Effector memory CD4-positive, alpha-beta T cell (primary cell): ENCODE results near the gene AIMP2.
A peak's percentile ranks its signal among the peaks of the same experiment; 100 is the strongest.
"Not testable (repeated sequence)": the region's sequence is repeated elsewhere in the genome, so short reads cannot be mapped to it uniquely, and the experiment has no call there.

ENCODE experiments used
- DNase-seq, 3 donors: peaks; one replicate each; pipeline ENCODE4 v3.0.0-alpha.2; 2020
- H3K27ac ChIP-seq: 2 replicates; pipeline ENCODE4 v1.7.0; 2013; ENCODE audit warnings: mild to moderate bottlenecking, low read length, moderate library complexity; ENCODE audit not compliant: insufficient read depth, poor library complexity, severe bottlenecking
- H3K27me3 ChIP-seq: replicated peaks from 2 replicates; pipeline ENCODE4 v1.7.0; 2013; ENCODE audit warnings: mild to moderate bottlenecking, low read length; ENCODE audit not compliant: insufficient read depth, control insufficient read depth, poor library complexity, severe bottlenecking
- H3K36me3 ChIP-seq: 2 replicates; pipeline ENCODE4 v1.7.0; 2013; ENCODE audit warnings: mild to moderate bottlenecking, low read length, moderate library complexity; ENCODE audit not compliant: control insufficient read depth, insufficient read depth
- H3K4me1 ChIP-seq: 2 replicates; pipeline ENCODE4 v1.7.0; 2013; ENCODE audit warnings: low read length, mild to moderate bottlenecking; ENCODE audit not compliant: control insufficient read depth, insufficient read depth, poor library complexity, severe bottlenecking
- H3K4me3 ChIP-seq: 2 replicates; pipeline ENCODE4 v1.7.0; 2013; ENCODE audit warnings: low read length, low read depth, mild to moderate bottlenecking; ENCODE audit not compliant: insufficient read depth, poor library complexity, severe bottlenecking
- H3K9me3 ChIP-seq: 2 replicates; pipeline ENCODE4 v1.7.0; 2013; ENCODE audit warnings: mild to moderate bottlenecking, low read length, moderate library complexity; ENCODE audit not compliant: control insufficient read depth
- total RNA-seq, 3 donors: gene quantifications; one replicate each; lab custom pipeline; 2026; lab: John Stamatoyannopoulos, UW

AIMP2 gene
- 3.3 to 5.8 (median 3.4) reads per million in 3 donors for total RNA-seq

DNA sequence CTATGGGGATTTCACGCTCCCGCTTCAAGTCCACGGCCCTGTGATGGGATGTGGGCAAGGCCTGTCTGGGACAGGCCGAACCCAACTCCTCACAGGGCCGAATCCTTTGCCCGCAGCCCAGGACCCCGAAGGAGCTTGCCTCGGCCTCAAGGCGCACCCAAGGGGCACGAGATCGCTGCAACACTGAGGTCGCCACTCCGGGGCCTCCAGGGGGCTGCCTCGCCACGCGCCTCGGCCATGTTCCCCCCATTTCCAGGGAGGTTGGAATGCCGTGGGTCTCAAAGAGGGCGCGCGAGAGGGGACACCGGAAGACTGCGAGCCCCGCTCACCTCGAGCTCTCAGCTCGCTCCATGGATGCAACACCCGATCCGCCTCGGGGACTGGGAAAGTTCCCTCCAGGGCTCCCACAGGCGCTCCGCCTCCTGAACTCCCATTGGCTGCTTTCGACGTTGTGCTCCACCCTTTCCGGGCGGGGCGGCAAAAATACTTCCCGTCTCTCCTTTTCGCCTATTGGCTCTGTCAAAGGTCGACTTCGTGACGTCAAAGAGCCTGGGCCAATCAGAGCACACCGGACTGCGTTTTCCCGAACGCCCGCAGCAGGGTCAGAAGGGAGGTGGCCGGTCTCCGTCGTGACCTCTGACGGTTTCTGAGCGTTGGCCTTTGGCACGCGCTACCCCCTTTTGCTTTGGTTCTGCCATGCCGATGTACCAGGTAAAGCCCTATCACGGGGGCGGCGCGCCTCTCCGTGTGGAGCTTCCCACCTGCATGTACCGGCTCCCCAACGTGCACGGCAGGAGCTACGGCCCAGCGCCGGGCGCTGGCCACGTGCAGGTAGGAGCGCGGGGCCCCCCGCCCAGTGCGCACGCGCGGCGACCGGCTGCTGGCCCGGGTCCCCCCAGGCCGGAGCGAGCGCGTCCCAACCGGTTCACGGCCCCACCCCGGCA, at the start of gene AIMP2, which contains the start of gene PMS2:
Gene AIMP2 (plus strand): TSS at position 605 of the 944 bp plus-strand sequence. CDS start 92 bp downstream, at position 697.
Gene PMS2 (minus strand): TSS at position 382 of the 944 bp plus-strand sequence. CDS start 30 bp downstream, at position 352.
- peaks cover 4% of the 10 kb centered on the region for H3K4me1 ChIP-seq
- peak within 1 kb of the TSS; percentile 98 for H3K4me3 ChIP-seq

DNA sequence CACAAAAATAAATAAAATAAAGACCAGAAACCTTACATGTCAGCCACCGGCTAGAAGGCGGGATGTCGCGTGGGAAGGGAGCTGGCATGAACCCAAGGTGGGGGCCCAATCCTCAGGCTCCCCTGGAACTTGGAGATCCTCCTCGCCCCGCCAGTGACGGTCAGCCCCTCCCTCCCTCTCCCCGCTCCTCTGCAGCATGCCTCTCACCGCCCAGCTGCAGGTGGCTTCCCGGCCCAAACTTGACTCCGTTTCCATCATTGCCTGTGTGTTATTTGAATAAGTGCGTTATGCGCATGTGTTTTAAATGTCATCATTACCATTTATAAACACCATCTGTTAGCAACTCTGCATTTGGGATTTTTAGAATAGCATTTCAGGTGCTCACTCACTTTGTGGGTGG, 45.9 kb upstream of the AIMP2 start:
- not testable (repeated sequence) for H3K27ac ChIP-seq

More for the DNA sequence above, at the start of gene AIMP2, which contains the start of gene PMS2:
- peak; percentile 92 to 96 (median 95) for DNase-seq
- Histone ChIP-seq H3K27me3 (no peaks in the 10 kb centered on the region), H3K27ac (peak within 1 kb of the TSS; percentile 88), H3K9me3 (no peaks in the 10 kb centered on the region), H3K36me3 (peaks cover 6% of the 10 kb centered on the region)

DNA sequence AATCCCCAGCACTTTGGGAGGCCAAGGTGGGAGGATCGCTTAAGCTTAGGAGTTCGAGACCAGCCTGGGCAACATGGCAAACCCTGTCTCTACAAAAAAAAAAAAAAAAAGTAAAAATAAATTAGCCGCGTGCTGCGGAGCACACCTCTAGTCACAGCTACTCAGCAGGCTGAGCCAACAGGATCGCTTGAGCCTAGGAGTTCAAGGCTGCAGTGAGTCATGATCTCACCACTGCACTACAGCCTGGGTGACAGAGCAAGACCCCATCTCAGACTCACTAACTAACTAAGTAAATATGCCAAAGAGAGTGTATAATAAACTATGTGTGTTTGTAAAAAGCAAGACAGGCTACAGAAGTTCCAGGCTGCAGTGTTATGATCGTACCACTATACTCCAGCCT, 45.3 kb upstream of the AIMP2 start:
- not testable (repeated sequence) for H3K9me3 ChIP-seq, DNase-seq, H3K36me3 ChIP-seq, H3K4me3 ChIP-seq, H3K27me3 ChIP-seq, H3K27ac ChIP-seq, H3K4me1 ChIP-seq

More for the DNA sequence above, 45.9 kb upstream of the AIMP2 start:
- H3K9me3 ChIP-seq, DNase-seq, H3K4me3 ChIP-seq, H3K36me3 ChIP-seq, H3K27me3 ChIP-seq, H3K4me1 ChIP-seq: not testable (repeated sequence)

DNA sequence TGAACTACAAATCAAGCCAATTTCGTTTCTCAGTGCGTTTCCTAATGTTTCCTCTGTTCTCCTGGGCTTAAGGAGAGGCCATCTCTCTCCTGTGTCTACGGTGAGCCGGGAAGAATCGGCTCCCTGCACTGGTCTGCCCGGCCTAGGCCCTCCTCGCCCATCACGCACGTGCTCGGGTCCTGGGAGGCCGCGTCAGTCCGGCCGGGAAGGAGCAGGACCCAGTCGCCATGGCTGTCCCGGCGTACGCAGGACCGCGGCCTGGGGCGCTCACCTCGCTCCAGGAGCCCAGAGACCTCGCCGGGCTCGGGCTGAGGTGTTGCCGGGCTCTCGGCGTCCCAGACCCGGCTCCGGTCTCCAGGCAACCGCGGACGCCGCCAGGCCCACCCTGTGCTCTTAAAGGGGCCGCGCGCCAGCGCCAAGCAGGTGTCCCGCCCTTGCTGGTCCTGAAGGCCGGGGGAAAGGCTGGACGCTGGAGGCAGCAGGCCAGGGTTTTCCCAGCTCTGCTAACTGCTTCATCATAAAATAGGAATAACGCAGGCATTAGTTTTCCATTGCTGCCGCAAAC, 38.6 kb upstream of the AIMP2 start, which contains the start of gene RSPH10B:
Gene RSPH10B (minus strand): TSS at position 343 of the 565 bp plus-strand sequence. CDS start 3,573 bp downstream, outside the sequence.
- not testable (repeated sequence) for H3K27me3 ChIP-seq, DNase-seq, H3K9me3 ChIP-seq, H3K4me1 ChIP-seq, H3K27ac ChIP-seq, H3K4me3 ChIP-seq, H3K36me3 ChIP-seq

DNA sequence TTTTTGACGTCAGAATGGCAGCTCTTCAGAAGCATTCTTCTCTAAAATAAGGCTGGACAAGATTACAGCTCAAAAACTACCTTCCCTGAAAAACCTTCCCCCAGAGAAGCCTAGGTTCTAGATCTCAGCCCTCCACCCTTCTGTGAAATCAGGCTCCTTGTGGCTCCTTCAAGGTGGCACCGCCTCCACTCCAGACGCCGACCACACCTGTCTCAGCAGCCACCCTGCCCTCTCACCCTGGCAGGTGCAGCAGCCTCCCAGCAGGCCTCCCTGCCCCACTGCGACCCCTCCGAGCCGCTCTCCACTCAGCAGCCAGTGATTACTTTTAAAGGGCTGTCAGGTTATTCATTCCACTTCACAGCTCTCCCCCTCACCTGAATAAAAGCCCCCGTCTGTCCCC, 35.5 kb upstream of the AIMP2 start:
- H3K27me3 ChIP-seq, H3K27ac ChIP-seq, H3K9me3 ChIP-seq, H3K4me1 ChIP-seq, DNase-seq, H3K4me3 ChIP-seq, H3K36me3 ChIP-seq: not testable (repeated sequence)

DNA sequence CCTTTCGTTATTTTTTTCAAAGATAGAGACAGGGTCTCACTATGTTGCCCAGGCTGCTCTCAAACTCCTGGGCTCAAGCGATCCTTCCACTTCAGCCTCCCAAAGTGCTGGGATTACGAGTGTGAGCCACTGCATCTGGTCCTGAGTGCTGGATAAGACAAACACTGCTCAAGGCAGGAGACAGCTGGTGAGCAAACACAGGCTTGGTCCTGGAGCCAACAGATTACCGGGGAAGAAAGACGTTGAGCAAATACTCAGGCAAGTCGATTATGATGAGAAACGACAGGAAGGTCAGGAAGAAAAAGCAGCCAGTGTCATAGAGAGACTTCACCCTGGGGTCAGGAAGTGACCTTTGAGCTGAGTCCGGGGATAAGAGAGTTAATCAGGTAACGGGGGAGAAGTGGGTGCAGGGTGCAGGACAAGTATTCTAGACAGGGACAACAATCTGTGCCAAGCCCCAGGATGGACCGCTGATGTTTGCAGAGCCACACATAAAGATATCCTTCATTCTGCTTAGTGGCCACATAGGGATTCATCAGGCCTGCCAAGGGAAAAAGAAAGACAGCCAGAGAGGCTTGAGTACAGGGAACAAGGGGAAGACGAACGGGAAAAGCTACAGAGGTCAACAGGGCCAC, 29.3 kb upstream of the AIMP2 start:
- not testable (repeated sequence) for H3K27me3 ChIP-seq, H3K4me1 ChIP-seq, H3K4me3 ChIP-seq, H3K9me3 ChIP-seq, H3K27ac ChIP-seq, H3K36me3 ChIP-seq, DNase-seq

DNA sequence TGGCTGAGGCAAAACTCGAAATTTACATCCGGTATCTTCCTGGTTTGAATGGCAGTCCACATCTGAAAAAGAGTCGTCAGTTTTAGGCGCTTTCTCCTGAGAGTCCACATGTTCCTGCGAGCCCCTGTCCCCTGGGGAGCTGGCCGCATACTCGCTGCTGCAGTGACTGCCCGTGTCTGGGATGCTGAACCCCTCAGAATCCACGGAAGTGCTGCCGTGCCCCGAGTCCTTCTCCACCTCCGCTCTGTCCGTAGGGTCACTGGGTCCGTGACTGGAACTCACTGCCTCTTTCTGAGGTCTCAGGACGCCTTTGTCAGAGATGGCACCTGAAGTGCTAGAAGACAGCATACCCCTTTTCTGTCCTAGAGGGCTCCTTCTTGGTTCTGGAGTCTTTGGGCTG, 22.0 kb upstream of the AIMP2 start:
- not testable (repeated sequence) for H3K27ac ChIP-seq, DNase-seq, H3K27me3 ChIP-seq, H3K4me1 ChIP-seq, H3K4me3 ChIP-seq, H3K9me3 ChIP-seq
- peaks cover 24% of the 10 kb centered on the region for H3K36me3 ChIP-seq

DNA sequence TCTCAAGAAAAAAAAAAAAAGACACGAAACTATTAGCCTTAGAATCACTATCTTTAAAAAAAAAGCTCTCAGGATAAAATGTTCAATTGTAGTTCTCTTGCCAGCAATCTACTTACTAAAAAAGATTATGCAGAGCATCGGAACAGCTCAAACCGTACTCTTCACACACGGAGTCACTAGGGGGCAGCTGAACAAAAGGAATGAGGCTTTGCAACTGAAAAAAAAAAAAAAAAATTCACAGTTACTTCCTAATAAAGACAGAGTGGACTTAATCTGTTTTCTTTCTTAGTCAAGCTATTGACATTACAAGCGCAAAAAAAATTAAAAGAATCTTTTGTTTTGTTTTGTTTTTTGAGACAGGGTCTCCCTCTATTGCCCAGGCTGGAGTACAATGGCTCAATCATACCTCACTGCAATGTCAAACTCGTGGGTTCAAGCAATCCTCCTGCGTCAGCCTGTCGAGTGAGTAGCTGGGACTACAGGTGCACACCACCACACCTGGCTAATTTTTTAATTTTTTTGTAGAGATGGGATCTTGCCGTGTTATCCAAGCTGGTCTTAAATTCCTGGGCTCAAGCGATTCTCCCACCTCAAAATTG, 11.8 kb upstream of the AIMP2 start:
- H3K4me1 ChIP-seq, result no peaks in the 10 kb centered on the region
- no peak overlapping the region for H3K4me3 ChIP-seq
- H3K27me3 ChIP-seq, result no peaks in the 10 kb centered on the region
- H3K9me3 ChIP-seq, result no peaks in the 10 kb centered on the region
- no peak overlapping the region for H3K27ac ChIP-seq
- H3K36me3 ChIP-seq, result peaks cover 26% of the 10 kb centered on the region
- DNase-seq, result peak in 2 of 3 donors; percentile 13 to 26

DNA sequence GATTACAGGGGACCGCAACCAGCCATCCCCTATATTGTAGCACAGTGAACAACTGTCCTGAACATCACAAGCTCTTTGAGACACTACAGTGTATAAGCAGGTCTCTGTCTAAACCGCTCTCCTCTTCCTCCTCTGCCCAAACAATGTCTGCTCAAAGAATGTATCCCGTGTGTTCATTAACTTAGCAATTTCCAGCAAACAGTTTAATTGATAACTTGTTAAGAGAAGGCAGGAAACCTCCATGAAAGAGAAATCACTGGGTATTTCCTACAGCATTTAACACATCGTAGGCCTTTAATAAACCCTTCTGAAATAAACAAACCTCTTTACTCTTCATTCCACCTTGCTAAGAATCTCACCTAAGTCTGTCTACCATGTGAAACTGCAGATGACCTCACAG, 1.7 kb upstream of the AIMP2 start:
- H3K27ac ChIP-seq, result no peak overlapping the region
- no peaks in the 10 kb centered on the region for H3K9me3 ChIP-seq
- H3K4me3 ChIP-seq, result no peak overlapping the region
- DNase-seq, result no peak
- H3K4me1 ChIP-seq, result peaks cover 4% of the 10 kb centered on the region
- peaks cover 14% of the 10 kb centered on the region for H3K36me3 ChIP-seq
- no peaks in the 10 kb centered on the region for H3K27me3 ChIP-seq
